H1 (cell line): ENCODE measurements around the gene RMC1. TPM values are rescaled to one million over a fixed set of nuclear protein-coding genes. Genes with fewer than 3 reads are reported as not detected.

Experiments
- CBX8 ChIP-seq: fragments of 300-800, 300-1000 bp; sonication (generic); IDR thresholded peaks from 2 replicates; pipeline ENCODE4 v1.7.1; 2016; ENCODE audit warnings: low read depth, low read length, borderline replicate concordance
- KDM1A ChIP-seq: fragments of 200-600, 300-600 bp; sonication (generic); IDR thresholded peaks from 2 replicates; pipeline ENCODE4 v1.7.1; 2016; ENCODE audit warnings: mild to moderate bottlenecking, low read length, borderline replicate concordance
- SP2 ChIP-seq: IDR thresholded peaks from 2 replicates; pipeline ENCODE4 v1.6.1; 2012; ENCODE audit warnings: mild to moderate bottlenecking, low read length, inconsistent platforms
- TBP ChIP-seq: IDR thresholded peaks from 2 replicates; pipeline ENCODE4 v1.6.1; 2011; ENCODE audit warnings: low read depth, low read length, improper control_type of control experiment
- polyA plus RNA-seq, 7 experiments: library from polyadenylated mRNA; depleted of rRNA in 3 of 7; stranded (reverse) in 5 of 7; unstranded in 2 of 7; fragments of >200 nt in 5 of 7; fragments of 200-250 nt in 2 of 7; gene quantifications; 1 replicate in 5 of 7; 2 replicates in 1 of 7; 4 replicates in 1 of 7; pipeline versions ENCODE4 v1.2.1 to v1.2.3, GENCODE V29; 2011 to 2013; ENCODE audit warnings: missing spikeins in 2 of 7, mixed read lengths in 2 of 7
- total RNA-seq: library from RNA; stranded (reverse); fragmentation: NEBNext Ultra II Directional; extraction: Animal tissue kit (Norgen Biotek cat#: 25700); gene quantifications from 2 replicates; pipeline ENCODE4 v1.2.1, GENCODE V29; 2021

The RMC1 gene
- total and polyA plus RNA-seq, 2 of the 8 experiments (the other 6 are each of a cell fraction or from before 2014, with no cell fraction given): 16.4 to 20.1 TPM

DNA sequence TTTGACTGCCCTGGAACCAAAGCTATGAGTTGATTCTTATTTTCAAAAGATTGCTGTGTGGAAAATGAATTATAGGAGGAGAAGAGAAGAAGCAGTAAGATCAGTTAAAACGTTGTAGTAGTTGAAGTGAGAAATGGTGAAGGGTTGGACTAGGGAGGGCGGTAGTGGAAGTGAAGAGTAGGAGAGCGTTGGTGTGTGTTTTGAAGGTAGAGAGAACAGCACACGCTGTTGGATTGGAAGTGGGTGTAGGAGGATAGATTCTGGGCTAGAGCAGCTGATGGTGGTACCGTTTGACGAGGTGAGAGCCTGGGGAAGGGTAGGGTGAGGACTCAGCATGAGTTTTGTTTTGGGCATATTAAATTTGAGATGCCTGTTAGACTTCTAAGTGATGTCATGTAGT lies 31.8 kb upstream of the RMC1 start (continued):
- TF ChIP-seq TBP: no peak
- TF ChIP-seq KDM1A: no peak
- no peak for TF ChIP-seq CBX8
- TF ChIP-seq SP2: no peak
- TF ChIP-seq, all 59 proteins: peak for 0
